ENCODE measurements around the gene TAS2R8.
"Not testable (repeated sequence)": the region's sequence is repeated elsewhere in the genome, so short reads cannot be mapped to it uniquely, and the experiment has no call there.

The TAS2R8 gene

GRCh38 chr12:10807186-10807585, at the start of gene TAS2R8:
Gene TAS2R8 (minus strand): TSS chr12:10807286. CDS start chr12:10806980, 306 bp downstream.
- no peak for DNase-seq

- no peak for DNase-seq
Observed at GRCh38 chr12:10855807-10856206, 48.7 kb upstream of the TAS2R8 start.

- DNase-seq = no peak
Observed at GRCh38 chr12:10853776-10854175, 46.7 kb upstream of the TAS2R8 start.

- DNase-seq = no peak
Observed at GRCh38 chr12:10851243-10851858, 44.3 kb upstream of the TAS2R8 start.

- DNase-seq = no peak
Observed at GRCh38 chr12:10849425-10849878, 42.4 kb upstream of the TAS2R8 start, which contains the start of gene PRR4. Gene PRR4 (minus strand): TSS chr12:10849475. CDS start chr12:10849437, 38 bp downstream.

GRCh38 chr12:10847744-10848143, 40.7 kb upstream of the TAS2R8 start:
- DNase-seq = no peak

GRCh38 chr12:10842862-10843261, 35.8 kb upstream of the TAS2R8 start:
- no peak for DNase-seq

- no peak for DNase-seq
Observed at GRCh38 chr12:10838461-10838860, 31.4 kb upstream of the TAS2R8 start.

- no peak for DNase-seq
Observed at GRCh38 chr12:10829994-10830393, 22.9 kb upstream of the TAS2R8 start.

- DNase-seq = no peak
Observed at GRCh38 chr12:10826258-10826657, 19.2 kb upstream of the TAS2R8 start, which contains the start of gene TAS2R10. Gene TAS2R10 (minus strand): TSS chr12:10826358. CDS start chr12:10826269, 89 bp downstream.

- no peak for DNase-seq
Observed at GRCh38 chr12:10824957-10825356, 17.9 kb upstream of the TAS2R8 start.

GRCh38 chr12:10811883-10812536, 4.9 kb upstream of the TAS2R8 start:
- no peak for DNase-seq

- DNase-seq = no peak
Observed at GRCh38 chr12:10810068-10810467, 3.0 kb upstream of the TAS2R8 start, which contains the start of gene TAS2R9. Gene TAS2R9 (minus strand): TSS chr12:10810168. CDS start chr12:10810075, 93 bp downstream.

GRCh38 chr12:10802587-10802986, 4.5 kb downstream of the TAS2R8 start, which contains the start of gene TAS2R7:
Gene TAS2R7 (minus strand): TSS chr12:10802627. CDS start chr12:10802570, 57 bp downstream.
- no peak for DNase-seq

- DNase-seq = no peak
Observed at GRCh38 chr12:10801741-10802140, 5.3 kb downstream of the TAS2R8 start.

- DNase-seq = no peak
Observed at GRCh38 chr12:10794222-10794621, 12.9 kb downstream of the TAS2R8 start.

GRCh38 chr12:10791769-10792168, 15.3 kb downstream of the TAS2R8 start:
- not testable (repeated sequence) for DNase-seq

GRCh38 chr12:10783252-10783651, 23.8 kb downstream of the TAS2R8 start:
- no peak for DNase-seq

- DNase-seq = no peak
Observed at GRCh38 chr12:10779103-10779502, 28.0 kb downstream of the TAS2R8 start.

- DNase-seq = no peak
Observed at GRCh38 chr12:10771132-10771733, 35.9 kb downstream of the TAS2R8 start.

GRCh38 chr12:10759657-10760056, 47.4 kb downstream of the TAS2R8 start:
- DNase-seq = no peak

- DNase-seq = no peak
Observed at GRCh38 chr12:10756194-10756593, 50.9 kb downstream of the TAS2R8 start.

Data from NK-92 treated with Interleukin-12 subunit alpha and Interleukin-12 subunit beta, amount 100 ng/mL, for 24 hours (cell line).